ENCODE results near the gene CMPK1.

DNA sequence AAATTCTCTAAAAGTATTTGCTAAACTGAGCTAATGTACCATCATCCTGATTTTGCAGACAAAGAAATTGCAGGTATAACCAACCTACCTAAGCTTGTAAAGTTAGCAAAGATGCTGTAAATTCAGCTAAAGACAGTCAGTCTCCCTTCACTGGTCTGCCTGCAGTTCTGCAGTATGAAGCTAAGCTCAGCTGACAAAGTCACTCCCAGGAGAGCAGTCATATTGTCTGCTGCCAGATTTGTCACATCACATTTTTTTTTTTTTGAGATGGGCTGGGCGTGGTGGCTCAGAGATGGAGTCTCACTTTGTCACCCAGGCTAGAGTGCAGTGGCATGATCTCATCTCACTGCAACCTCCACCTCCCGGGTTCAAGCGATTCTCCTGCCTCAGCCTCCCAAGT lies 8.9 kb upstream of the CMPK1 start:
- TF ChIP-seq NR2C2 (CRISPR knock-in tag; IDR thresholded peaks at IDR 0.05) (no peak), NFYB (CRISPR knock-in tag; conservative IDR thresholded peaks at IDR 0.05; ENCODE audit: low read depth) (no peak), FOXJ3 (CRISPR knock-in tag; IDR thresholded peaks at IDR 0.05; ENCODE audit: borderline replicate concordance) (no peak), ZSCAN18 (CRISPR knock-in tag; IDR thresholded peaks at IDR 0.05) (no peak), SP1 (CRISPR knock-in tag; conservative IDR thresholded peaks at IDR 0.05) (no peak), ATF3 (CRISPR knock-in tag; conservative IDR thresholded peaks at IDR 0.05) (no peak)
- TF ChIP-seq, protein P1, sequence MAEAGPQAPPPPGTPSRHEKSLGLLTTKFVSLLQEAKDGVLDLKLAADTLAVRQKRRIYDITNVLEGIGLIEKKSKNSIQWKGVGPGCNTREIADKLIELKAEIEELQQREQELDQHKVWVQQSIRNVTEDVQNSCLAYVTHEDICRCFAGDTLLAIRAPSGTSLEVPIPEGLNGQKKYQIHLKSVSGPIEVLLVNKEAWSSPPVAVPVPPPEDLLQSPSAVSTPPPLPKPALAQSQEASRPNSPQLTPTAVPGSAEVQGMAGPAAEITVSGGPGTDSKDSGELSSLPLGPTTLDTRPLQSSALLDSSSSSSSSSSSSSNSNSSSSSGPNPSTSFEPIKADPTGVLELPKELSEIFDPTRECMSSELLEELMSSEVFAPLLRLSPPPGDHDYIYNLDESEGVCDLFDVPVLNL (CRISPR knock-in tag; IDR thresholded peaks at IDR 0.05; ENCODE audit: borderline replicate concordance, low read depth) = no peak

All from WTC11 (cell line).